Type B pancreatic cell (in vitro differentiated cells): ENCODE results near the gene FOXB1. TPM values are rescaled to one million over a fixed set of nuclear protein-coding genes. Genes with fewer than 3 reads are reported as not detected.

ENCODE experiments used
- DNase-seq: peaks from one replicate; pipeline ENCODE4 v3.0.0; 2021; ENCODE audit warnings: mixed read lengths; ENCODE audit not compliant: unreplicated experiment; ENCODE audit errors: extremely low spot score
- H3K27ac Mint-ChIP-seq: 2 replicates; pipeline ENCODE4 v1.8.0; 2021; ENCODE audit warnings: mild to moderate bottlenecking, mixed read lengths
- H3K27me3 Mint-ChIP-seq: 2 replicates; pipeline ENCODE4 v1.8.0; 2021; ENCODE audit warnings: mixed read lengths
- H3K36me3 Mint-ChIP-seq: 2 replicates; pipeline ENCODE4 v1.8.0; 2021; ENCODE audit warnings: mixed read lengths
- H3K4me1 Mint-ChIP-seq: one replicate; pipeline ENCODE4 v1.8.0; 2021; ENCODE audit warnings: mixed read lengths; ENCODE audit not compliant: unreplicated experiment
- H3K4me3 Mint-ChIP-seq: 2 replicates; pipeline ENCODE4 v1.8.0; 2021; ENCODE audit warnings: mild to moderate bottlenecking, mixed read lengths
- H3K9me3 Mint-ChIP-seq: 2 replicates; pipeline ENCODE4 v1.8.0; 2021; ENCODE audit warnings: mixed read lengths
- total RNA-seq: library from RNA; stranded (reverse); gene quantifications from 2 replicates; pipeline ENCODE4 v1.2.1, GENCODE V29; 2021; ENCODE audit warnings: low replicate concordance
- TF ChIP-seq, protein P1 (sequence below): fragments of 200-600 bp; sonication (generic); conservative IDR thresholded peaks from 2 replicates; pipeline ENCODE4 v1.5.0; 2021; ENCODE audit warnings: antibody characterized with exemption, mild to moderate bottlenecking

Gene FOXB1
- total RNA-seq, 1 donor from 2014 or later = 0.60 TPM

GRCh38 chr15:59965741-59966140, 38.4 kb upstream of the FOXB1 start:
- H3K27me3 Mint-ChIP-seq = peaks cover 51% of the 10 kb centered on the region

GRCh38 chr15:59966262-59966661, 37.8 kb upstream of the FOXB1 start:
- TF ChIP-seq, protein P1, sequence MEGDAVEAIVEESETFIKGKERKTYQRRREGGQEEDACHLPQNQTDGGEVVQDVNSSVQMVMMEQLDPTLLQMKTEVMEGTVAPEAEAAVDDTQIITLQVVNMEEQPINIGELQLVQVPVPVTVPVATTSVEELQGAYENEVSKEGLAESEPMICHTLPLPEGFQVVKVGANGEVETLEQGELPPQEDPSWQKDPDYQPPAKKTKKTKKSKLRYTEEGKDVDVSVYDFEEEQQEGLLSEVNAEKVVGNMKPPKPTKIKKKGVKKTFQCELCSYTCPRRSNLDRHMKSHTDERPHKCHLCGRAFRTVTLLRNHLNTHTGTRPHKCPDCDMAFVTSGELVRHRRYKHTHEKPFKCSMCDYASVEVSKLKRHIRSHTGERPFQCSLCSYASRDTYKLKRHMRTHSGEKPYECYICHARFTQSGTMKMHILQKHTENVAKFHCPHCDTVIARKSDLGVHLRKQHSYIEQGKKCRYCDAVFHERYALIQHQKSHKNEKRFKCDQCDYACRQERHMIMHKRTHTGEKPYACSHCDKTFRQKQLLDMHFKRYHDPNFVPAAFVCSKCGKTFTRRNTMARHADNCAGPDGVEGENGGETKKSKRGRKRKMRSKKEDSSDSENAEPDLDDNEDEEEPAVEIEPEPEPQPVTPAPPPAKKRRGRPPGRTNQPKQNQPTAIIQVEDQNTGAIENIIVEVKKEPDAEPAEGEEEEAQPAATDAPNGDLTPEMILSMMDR = no peak
- Mint-ChIP-seq H3K36me3 (no peaks in the 10 kb centered on the region), H3K4me3 (no peak overlapping the region), H3K4me1 (no peaks in the 10 kb centered on the region), H3K9me3 (peaks cover 4% of the 10 kb centered on the region), H3K27ac (no peak overlapping the region), H3K27me3 (peaks cover 50% of the 10 kb centered on the region)
- no peak for DNase-seq

More at GRCh38 chr15:59965741-59966140, 38.4 kb upstream of the FOXB1 start:
- Mint-ChIP-seq H3K4me3 (no peak overlapping the region), H3K9me3 (peaks cover 4% of the 10 kb centered on the region), H3K36me3 (no peaks in the 10 kb centered on the region), H3K4me1 (no peaks in the 10 kb centered on the region), H3K27ac (no peak overlapping the region)
- DNase-seq = no peak
- TF ChIP-seq, protein P1 = no peak

DNA sequence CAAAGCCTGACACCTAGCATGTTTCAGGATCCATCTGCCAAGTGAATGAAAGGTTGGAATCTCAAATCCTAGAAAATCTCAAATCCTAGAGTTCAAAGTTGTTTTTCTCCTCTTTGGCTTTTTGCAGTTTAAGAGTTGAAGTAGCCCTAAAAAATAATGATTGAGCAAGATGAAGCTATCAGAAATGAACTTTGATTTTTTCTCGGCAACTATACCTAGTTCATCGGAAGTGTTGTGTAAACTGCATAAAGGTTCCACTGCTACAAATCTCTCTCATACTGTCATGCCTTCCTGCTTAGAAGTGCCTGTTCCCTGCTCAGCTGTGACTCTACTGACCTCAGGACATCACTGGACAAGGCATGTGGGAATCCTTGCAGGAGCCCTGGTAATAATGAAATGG, 35.8 kb upstream of the FOXB1 start:
- H3K36me3 Mint-ChIP-seq = no peaks in the 10 kb centered on the region
- H3K27ac Mint-ChIP-seq = no peak overlapping the region
- DNase-seq = no peak
- peaks cover 59% of the 10 kb centered on the region for H3K27me3 Mint-ChIP-seq
- TF ChIP-seq, protein P1 = no peak
- no peaks in the 10 kb centered on the region for H3K9me3 Mint-ChIP-seq
- H3K4me3 Mint-ChIP-seq = no peak overlapping the region
- H3K4me1 Mint-ChIP-seq = no peaks in the 10 kb centered on the region

GRCh38 chr15:59972241-59972640, 31.9 kb upstream of the FOXB1 start:
- Mint-ChIP-seq H3K27ac (no peak overlapping the region), H3K4me3 (no peak overlapping the region), H3K4me1 (no peaks in the 10 kb centered on the region), H3K36me3 (no peaks in the 10 kb centered on the region), H3K27me3 (peaks cover 60% of the 10 kb centered on the region), H3K9me3 (no peaks in the 10 kb centered on the region)
- TF ChIP-seq, protein P1 = no peak
- DNase-seq = no peak

GRCh38 chr15:59976480-59977271, 27.4 kb upstream of the FOXB1 start:
- TF ChIP-seq, protein P1 = no peak
- Mint-ChIP-seq H3K27me3 (peaks cover 42% of the 10 kb centered on the region), H3K4me3 (no peak overlapping the region), H3K4me1 (no peaks in the 10 kb centered on the region), H3K36me3 (no peaks in the 10 kb centered on the region), H3K9me3 (no peaks in the 10 kb centered on the region), H3K27ac (no peak overlapping the region)
- no peak for DNase-seq
